GM18907 (cell line): ENCODE measurements around the gene CKAP5.

ENCODE experiments used
- ATAC-seq: cut with Tn5 transposase; IDR thresholded peaks from one replicate; pipeline ENCODE4 v1.9.1; 2021; ENCODE audit warnings: mild to moderate bottlenecking, moderate library complexity; ENCODE audit not compliant: unreplicated experiment

The CKAP5 gene

GRCh38 chr11:46705070-46705688, 140.9 kb downstream of the CKAP5 start:
- ATAC-seq = no peak

DNA sequence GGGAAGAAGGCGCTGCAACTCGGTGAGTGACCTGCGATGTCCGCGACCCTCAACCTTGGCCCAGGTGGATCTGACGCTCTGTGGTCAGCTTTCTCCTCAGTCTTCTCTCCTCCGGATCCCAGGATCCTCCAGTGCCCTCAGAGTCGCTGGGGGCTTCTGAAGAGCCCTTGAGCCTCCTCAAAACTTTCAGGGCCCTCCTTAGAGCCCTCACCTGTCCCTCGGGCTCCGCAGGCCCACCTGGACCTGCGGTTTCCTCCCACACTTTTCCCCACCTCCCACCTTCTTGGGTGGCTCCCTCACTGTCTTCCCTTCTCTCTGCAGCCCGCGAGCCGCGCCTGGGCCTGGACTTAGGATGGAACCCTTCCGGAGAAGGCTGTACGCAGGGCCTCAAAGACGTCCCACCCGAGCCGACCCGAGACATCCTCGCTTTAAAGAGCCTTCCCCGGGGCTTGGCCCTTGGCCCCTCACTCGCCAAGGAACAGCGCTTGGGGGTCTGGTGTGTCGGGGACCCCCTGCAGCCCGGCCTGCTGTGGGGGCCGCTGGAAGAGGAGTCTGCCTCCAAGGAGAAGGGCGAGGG, 144.9 kb downstream of the CKAP5 start:
- ATAC-seq = peak; percentile 6

- peak; percentile 93 for ATAC-seq
Measured at GRCh38 chr11:46700241-46701077, 145.6 kb downstream of the CKAP5 start, which contains the start of the genes ARHGAP1 and ZNF408. Gene ARHGAP1, minus strand, starts transcription at chr11:46700619. Its CDS starts 4,512 bp downstream, at chr11:46696107. Gene ZNF408, plus strand, starts transcription at chr11:46701031. Its CDS starts 17 bp downstream, at chr11:46701048.

DNA sequence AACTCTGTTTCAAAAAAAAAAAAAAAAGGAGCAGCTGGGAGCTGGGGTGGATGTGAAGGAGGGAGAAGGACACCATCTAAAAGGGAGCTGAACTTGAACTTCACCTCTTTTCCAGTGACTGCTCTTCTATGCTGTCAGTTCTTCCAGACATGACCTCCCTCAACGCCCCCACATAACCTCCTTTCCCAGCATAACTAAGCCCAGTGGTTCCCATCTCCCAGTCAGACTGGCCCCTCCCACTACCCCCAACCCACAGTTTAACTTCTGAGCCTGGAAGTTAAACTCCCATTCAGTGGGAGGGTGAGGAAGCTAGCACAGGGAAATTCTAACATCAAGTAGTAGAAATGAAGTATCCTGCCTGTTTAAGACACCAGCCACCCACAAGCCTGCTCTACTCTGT, 147.5 kb downstream of the CKAP5 start:
- ATAC-seq = no peak

GRCh38 chr11:46697723-46698122, 148.4 kb downstream of the CKAP5 start:
- no peak for ATAC-seq

DNA sequence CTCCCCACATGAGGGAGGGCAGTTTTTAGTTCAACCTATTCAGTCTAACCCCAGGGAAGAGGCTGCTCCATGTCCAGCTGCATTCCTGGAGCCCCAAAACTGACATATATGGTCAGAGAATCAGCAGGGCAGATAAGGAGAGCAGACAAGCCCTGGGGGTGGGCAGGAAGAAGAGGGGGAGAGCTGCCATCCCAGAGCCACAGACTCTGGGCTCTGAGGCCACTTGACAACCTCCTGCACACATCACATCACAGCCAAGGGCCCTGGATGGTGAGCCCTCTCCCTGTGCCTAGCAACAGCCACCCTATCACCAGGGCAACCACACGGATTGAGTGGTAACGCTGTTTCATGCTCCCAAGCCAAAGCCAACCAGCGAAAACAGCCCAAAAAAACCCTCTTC, 148.8 kb downstream of the CKAP5 start:
- no peak for ATAC-seq

DNA sequence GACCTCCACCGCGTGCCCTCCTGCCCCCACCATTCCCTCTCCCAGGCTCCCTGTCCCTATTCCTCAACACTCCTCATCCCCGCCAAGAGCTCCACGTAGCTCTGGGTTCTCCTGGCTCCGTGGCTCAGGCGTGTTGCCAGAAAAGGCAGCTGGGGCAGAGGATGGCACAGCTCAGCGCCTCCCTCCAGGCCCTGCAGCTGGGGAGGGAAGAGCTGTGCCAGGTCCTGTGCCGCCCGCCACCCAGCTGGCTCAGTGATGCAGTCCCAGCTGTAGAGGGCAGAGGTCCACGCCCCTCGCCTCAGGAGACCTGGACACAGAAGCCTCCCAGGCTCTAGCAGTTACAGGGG, 149.9 kb downstream of the CKAP5 start:
- no peak for ATAC-seq

GRCh38 chr11:46695345-46696211, 150.5 kb downstream of the CKAP5 start:
- ATAC-seq = no peak

- ATAC-seq = no peak
Measured at GRCh38 chr11:46694607-46695006, 151.5 kb downstream of the CKAP5 start.

GRCh38 chr11:46694072-46694471, 152.0 kb downstream of the CKAP5 start:
- no peak for ATAC-seq

- ATAC-seq = no peak
Measured at GRCh38 chr11:46693597-46694012, 152.5 kb downstream of the CKAP5 start.
